SK-N-SH (cell line): ENCODE results near the gene PTK7.

Source experiments
- EP300 ChIP-seq, 2 experiments: IDR thresholded peaks; 2 replicates each; pipeline versions ENCODE4 v1.4.0 to v1.6.1; 2012; ENCODE audit warnings: borderline replicate concordance in 1 of 2, low read depth in 1 of 2, low read length in 1 of 2
- EZH2phosphoT487 ChIP-seq: fragments of 200-600 bp; sonication (generic); IDR thresholded peaks from 2 replicates; pipeline ENCODE4 v1.6.1; 2017; ENCODE audit warnings: low read depth, mixed run types, mild to moderate bottlenecking, antibody characterized with exemption, moderate library complexity, borderline replicate concordance
- FOSL2 ChIP-seq: IDR thresholded peaks from 2 replicates; pipeline ENCODE4 v1.4.0; 2012; ENCODE audit warnings: low read depth, mild to moderate bottlenecking, moderate library complexity, borderline replicate concordance
- FOXM1 ChIP-seq: IDR thresholded peaks from 2 replicates; pipeline ENCODE4 v1.4.0; 2012; ENCODE audit warnings: low read depth, mild to moderate bottlenecking
- PBX3 ChIP-seq: IDR thresholded peaks from 2 replicates; pipeline ENCODE4; 2012
- POLR2AphosphoS5 ChIP-seq: IDR thresholded peaks from 2 replicates; pipeline ENCODE4 v1.6.1; 2012; ENCODE audit warnings: low read depth, low read length
- RAD21 ChIP-seq: IDR thresholded peaks from 2 replicates; pipeline ENCODE4 v1.6.1; 2012; ENCODE audit warnings: mild to moderate bottlenecking, low read length
- SIN3A ChIP-seq: IDR thresholded peaks from 2 replicates; pipeline ENCODE4 v1.6.1; 2012; ENCODE audit warnings: low read depth, mild to moderate bottlenecking, low read length, moderate library complexity, borderline replicate concordance
- TAF1 ChIP-seq: IDR thresholded peaks from 2 replicates; pipeline ENCODE4 v1.6.1; 2012; ENCODE audit warnings: low read depth, mild to moderate bottlenecking, low read length, moderate library complexity, borderline replicate concordance
- TCF12 ChIP-seq: IDR thresholded peaks from 2 replicates; pipeline ENCODE4 v1.4.0; 2012
- USF1 ChIP-seq: IDR thresholded peaks from 2 replicates; pipeline ENCODE4 v1.4.0; 2012; ENCODE audit warnings: low read depth, borderline replicate concordance
- USF2 ChIP-seq: fragments of 150-350 bp; IDR thresholded peaks from 2 replicates; pipeline ENCODE4 v1.6.1; 2017; ENCODE audit warnings: antibody characterized with exemption, low read length, low read depth, borderline replicate concordance
- TF ChIP-seq, protein P1 (sequence below): fragments of 200-600 bp; sonication (generic); IDR thresholded peaks from 2 replicates; pipeline ENCODE4 v1.6.1; 2017; ENCODE audit warnings: antibody characterized with exemption, mild to moderate bottlenecking, moderate library complexity

DNA sequence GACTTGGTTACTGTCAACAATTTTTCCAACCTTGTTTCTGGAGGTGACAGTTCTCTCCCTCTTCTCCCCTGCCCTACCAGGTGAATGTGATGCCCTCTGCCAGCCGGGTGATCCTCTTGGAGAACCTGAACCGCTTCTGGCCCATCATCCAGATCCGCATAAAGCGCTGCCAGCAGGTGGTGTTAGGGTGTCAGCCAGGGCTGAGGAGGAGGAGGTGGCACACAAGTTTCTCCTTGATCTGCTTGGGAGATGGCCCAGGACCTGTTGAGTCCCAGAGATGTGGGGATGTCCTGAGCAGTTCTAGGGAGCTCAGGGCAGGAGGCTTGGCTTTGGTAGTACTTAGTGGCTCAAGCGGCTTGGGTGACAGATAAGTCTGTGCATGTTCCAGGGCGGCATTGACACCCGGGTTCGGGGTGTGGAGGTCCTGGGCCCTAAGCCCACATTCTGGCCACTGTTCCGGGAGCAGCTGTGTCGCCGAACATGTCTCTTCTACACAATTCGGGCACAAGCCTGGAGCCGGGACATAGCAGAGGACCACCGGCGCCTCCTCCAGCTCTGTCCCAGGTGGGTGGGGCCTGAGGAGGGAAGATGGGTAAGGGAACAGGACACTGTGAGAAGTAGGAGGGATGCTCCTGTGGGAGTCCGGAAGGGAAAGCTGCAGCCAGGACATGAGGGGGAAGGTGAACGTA is 127.1 kb downstream of the PTK7 start:
- TF ChIP-seq, protein P1, sequence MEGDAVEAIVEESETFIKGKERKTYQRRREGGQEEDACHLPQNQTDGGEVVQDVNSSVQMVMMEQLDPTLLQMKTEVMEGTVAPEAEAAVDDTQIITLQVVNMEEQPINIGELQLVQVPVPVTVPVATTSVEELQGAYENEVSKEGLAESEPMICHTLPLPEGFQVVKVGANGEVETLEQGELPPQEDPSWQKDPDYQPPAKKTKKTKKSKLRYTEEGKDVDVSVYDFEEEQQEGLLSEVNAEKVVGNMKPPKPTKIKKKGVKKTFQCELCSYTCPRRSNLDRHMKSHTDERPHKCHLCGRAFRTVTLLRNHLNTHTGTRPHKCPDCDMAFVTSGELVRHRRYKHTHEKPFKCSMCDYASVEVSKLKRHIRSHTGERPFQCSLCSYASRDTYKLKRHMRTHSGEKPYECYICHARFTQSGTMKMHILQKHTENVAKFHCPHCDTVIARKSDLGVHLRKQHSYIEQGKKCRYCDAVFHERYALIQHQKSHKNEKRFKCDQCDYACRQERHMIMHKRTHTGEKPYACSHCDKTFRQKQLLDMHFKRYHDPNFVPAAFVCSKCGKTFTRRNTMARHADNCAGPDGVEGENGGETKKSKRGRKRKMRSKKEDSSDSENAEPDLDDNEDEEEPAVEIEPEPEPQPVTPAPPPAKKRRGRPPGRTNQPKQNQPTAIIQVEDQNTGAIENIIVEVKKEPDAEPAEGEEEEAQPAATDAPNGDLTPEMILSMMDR = no peak
- TF ChIP-seq EZH2phosphoT487 (no peak), FOXM1 (no peak), EP300 (IDR thresholded peaks at IDR 0.05; ENCODE audit: borderline replicate concordance in 1 of 2, low read depth in 1 of 2, low read length in 1 of 2) (no peak), FOSL2 (no peak), RAD21 (no peak), SIN3A (no peak), USF2 (no peak), PBX3 (no peak), POLR2AphosphoS5 (no peak; the same call in 1 of the 2 replicates), TCF12 (no peak), TAF1 (no peak), USF1 (no peak)
